Cardiac muscle cell (in vitro differentiated cells and primary cell): Measurements from ENCODE around the gene LMF2. TPM values are rescaled to one million over a fixed set of nuclear protein-coding genes. Genes with fewer than 3 reads are reported as not detected.

Source experiments
- DNase-seq, 2 donors: peaks; one replicate each; pipeline versions ENCODE4 v3.0.0 to v3.0.0-alpha.2; 2010 to 2017; ENCODE audit warnings: low read depth in 1 of 2, low spot score in 1 of 2
- H3K27ac ChIP-seq: fragments of 200-600 bp; sonication (generic); 2 replicates; pipeline ENCODE4 v1.5.1; 2016
- H3K27me3 ChIP-seq: fragments of 200-600 bp; sonication (generic); 2 replicates; pipeline ENCODE4 v1.6.0; 2016; ENCODE audit warnings: control low read depth
- H3K36me3 ChIP-seq: fragments of 200-600 bp; sonication (generic); 2 replicates; pipeline ENCODE4 v1.5.1; 2016; ENCODE audit warnings: control low read depth
- H3K4me1 ChIP-seq: fragments of 200-600 bp; sonication (generic); 2 replicates; pipeline ENCODE4 v1.8.1; 2017; ENCODE audit warnings: low read depth, mild to moderate bottlenecking, mixed run types
- H3K4me3 ChIP-seq: fragments of 200-600 bp; sonication (generic); 2 replicates; pipeline ENCODE4 v1.5.1; 2016; ENCODE audit warnings: mild to moderate bottlenecking
- H3K9me3 ChIP-seq: fragments of 200-600 bp; sonication (generic); 2 replicates; pipeline ENCODE4 v1.5.1; 2017; ENCODE audit warnings: low read depth, mild to moderate bottlenecking, control low read depth
- CTCF ChIP-seq: IDR thresholded peaks from 2 replicates; pipeline ENCODE4 v1.5.1; 2012; ENCODE audit warnings: low read depth, mild to moderate bottlenecking, low read length
- polyA plus RNA-seq: library from polyadenylated mRNA; unstranded; fragments of >200 nt; fragmentation: Nextera tagmentation; extraction: Ambion mirVana; gene quantifications from 2 replicates; pipeline ENCODE4 v1.2.1, GENCODE V29; 2016
- total RNA-seq: library from RNA; depleted of rRNA; stranded (reverse); fragments of >200 nt; gene quantifications from 2 replicates; pipeline ENCODE4 v1.2.3, GENCODE V29; 2016

LMF2 gene
- total and polyA plus RNA-seq, 2 experiments from 2014 or later = 82.9 to 91.7 TPM

DNA sequence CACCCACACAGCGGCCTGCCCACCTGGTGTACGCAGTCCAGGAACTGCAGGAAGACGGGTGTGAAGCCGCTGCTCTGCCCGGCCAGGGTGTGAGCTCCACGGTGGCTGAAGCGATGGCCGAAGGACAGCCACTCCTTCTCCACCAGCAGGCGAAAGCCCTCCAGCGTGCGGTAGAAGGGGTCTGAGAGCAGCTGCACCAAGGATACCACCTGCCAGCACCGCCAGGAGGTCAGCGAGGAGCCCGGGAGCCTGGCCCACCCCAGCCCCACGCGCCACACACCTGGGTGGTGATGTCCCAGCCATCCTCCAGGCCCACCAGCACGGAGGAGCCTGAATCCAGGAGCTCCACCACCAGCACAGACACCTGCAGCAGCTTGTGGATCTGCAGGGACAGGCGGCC is 52.3 kb downstream of the LMF2 start:
- H3K9me3 ChIP-seq = no peaks in the 10 kb centered on the region
- no peak overlapping the region for H3K4me3 ChIP-seq
- H3K4me1 ChIP-seq = no peaks in the 10 kb centered on the region
- no peak overlapping the region for H3K27ac ChIP-seq
- DNase-seq = no peak
- no peak for TF ChIP-seq CTCF
- H3K27me3 ChIP-seq = no peaks in the 10 kb centered on the region
- peaks cover 9% of the 10 kb centered on the region for H3K36me3 ChIP-seq

DNA sequence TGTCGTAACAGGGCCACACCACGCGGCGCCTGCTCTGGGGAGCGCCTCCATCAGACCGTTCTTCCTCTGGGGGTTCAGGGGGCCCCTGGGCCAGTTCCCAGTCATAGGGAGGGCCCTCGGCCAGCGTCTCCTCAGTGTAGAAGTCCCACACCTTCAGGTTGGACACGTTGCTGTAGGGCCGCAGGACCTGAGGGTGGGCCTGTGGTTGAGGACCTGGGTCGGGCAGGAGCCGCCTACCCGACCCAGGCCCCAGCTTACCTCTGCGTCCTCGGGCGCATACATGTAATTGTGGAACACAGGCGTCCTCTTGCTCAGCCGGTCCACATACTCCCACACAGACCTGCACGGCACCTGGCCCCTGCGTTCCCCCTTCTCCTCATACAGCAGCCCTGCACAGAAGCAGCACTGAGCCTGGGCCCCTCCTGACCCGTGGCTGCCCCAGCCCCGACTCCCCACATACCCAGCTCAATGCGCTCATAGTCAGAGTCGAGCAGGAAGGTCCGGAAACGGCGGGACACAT is 52.9 kb downstream of the LMF2 start:
- no peak overlapping the region for H3K4me3 ChIP-seq
- H3K36me3 ChIP-seq = peaks cover 9% of the 10 kb centered on the region
- no peak for TF ChIP-seq CTCF
- no peak overlapping the region for H3K27ac ChIP-seq
- no peaks in the 10 kb centered on the region for H3K27me3 ChIP-seq
- no peak for DNase-seq
- no peaks in the 10 kb centered on the region for H3K9me3 ChIP-seq
- no peaks in the 10 kb centered on the region for H3K4me1 ChIP-seq

Other genes starting within 250 kb of the LMF2 start
- 45.5 and 52.1 TPM in 2 replicates for gene MAPK12, start 246.0 kb downstream of the LMF2 start, total RNA-seq
- gene MAPK12, start 246.0 kb downstream of the LMF2 start, polyA plus RNA-seq = 61.5 and 67.1 TPM in 2 replicates
- 0.49 and 0.63 TPM in 2 replicates for gene MAPK11, start 237.3 kb downstream of the LMF2 start, total RNA-seq
- gene MAPK11, start 237.3 kb downstream of the LMF2 start, polyA plus RNA-seq = 0.12 TPM in 1 of 2 replicates, not detected in the other
- 142 and 195 TPM in 2 replicates for gene PLXNB2, start 200.1 kb downstream of the LMF2 start, total RNA-seq
- gene PLXNB2, start 200.1 kb downstream of the LMF2 start, polyA plus RNA-seq = 77.0 and 83.2 TPM in 2 replicates
- 7.0 and 7.9 TPM in 2 replicates for gene DENND6B, start 180.7 kb downstream of the LMF2 start, total RNA-seq
- 10.6 and 13.3 TPM in 2 replicates for gene DENND6B, start 180.7 kb downstream of the LMF2 start, polyA plus RNA-seq
- 78.6 and 88.4 TPM in 2 replicates for gene PPP6R2, start 164.4 kb downstream of the LMF2 start, total RNA-seq
- 39.8 and 41.4 TPM in 2 replicates for gene PPP6R2, start 164.4 kb downstream of the LMF2 start, polyA plus RNA-seq
- gene SBF1, start 32.7 kb downstream of the LMF2 start, total RNA-seq = 75.9 and 111 TPM in 2 replicates
- 39.1 and 47.4 TPM in 2 replicates for gene SBF1, start 32.7 kb downstream of the LMF2 start, polyA plus RNA-seq
- 0.39 and 1.6 TPM in 2 replicates for gene ADM2, start 26.2 kb downstream of the LMF2 start, total RNA-seq
- gene ADM2, start 26.2 kb downstream of the LMF2 start, polyA plus RNA-seq = 0.10 TPM in 1 of 2 replicates, not detected in the other
- gene MIOX, start 20.8 kb downstream of the LMF2 start, total RNA-seq = not detected in 2 replicates
- not detected in 2 replicates for gene MIOX, start 20.8 kb downstream of the LMF2 start, polyA plus RNA-seq
- 50.3 and 55.0 TPM in 2 replicates for gene NCAPH2, start 522 bp upstream of the LMF2 start, total RNA-seq
- 47.0 and 59.4 TPM in 2 replicates for gene NCAPH2, start 522 bp upstream of the LMF2 start, polyA plus RNA-seq
- 4.1 TPM in 1 of 2 replicates, not detected in the other for gene SCO2, start 17.9 kb upstream of the LMF2 start, total RNA-seq
- 0.84 and 10.5 TPM in 2 replicates for gene SCO2, start 17.9 kb upstream of the LMF2 start, polyA plus RNA-seq
- 2.6 and 7.8 TPM in 2 replicates for gene TYMP, start 22.3 kb upstream of the LMF2 start, total RNA-seq
- 10.0 and 17.7 TPM in 2 replicates for gene TYMP, start 22.3 kb upstream of the LMF2 start, polyA plus RNA-seq
- 0.07 and 0.18 TPM in 2 replicates for gene KLHDC7B, start 38.2 kb upstream of the LMF2 start, total RNA-seq
- gene KLHDC7B, start 38.2 kb upstream of the LMF2 start, polyA plus RNA-seq = 0.45 TPM in 1 of 2 replicates, not detected in the other
- gene SYCE3, start 55.2 kb upstream of the LMF2 start, total RNA-seq = not detected in 2 replicates
- 3.8 TPM in 1 of 2 replicates, not detected in the other for gene SYCE3, start 55.2 kb upstream of the LMF2 start, polyA plus RNA-seq
- 25.7 and 39.1 TPM in 2 replicates for gene CPT1B, start 70.7 kb upstream of the LMF2 start, total RNA-seq
- 53.1 and 58.7 TPM in 2 replicates for gene CPT1B, start 70.7 kb upstream of the LMF2 start, polyA plus RNA-seq
- 54.6 and 73.4 TPM in 2 replicates for gene CHKB, start 75.1 kb upstream of the LMF2 start, total RNA-seq
- 100 and 134 TPM in 2 replicates for gene CHKB, start 75.1 kb upstream of the LMF2 start, polyA plus RNA-seq
- gene MAPK8IP2, start 93.1 kb upstream of the LMF2 start, total RNA-seq = 1.7 and 2.4 TPM in 2 replicates
- gene MAPK8IP2, start 93.1 kb upstream of the LMF2 start, polyA plus RNA-seq = 0.35 and 0.42 TPM in 2 replicates
- 53.1 and 58.1 TPM in 2 replicates for gene ARSA, start 120.5 kb upstream of the LMF2 start, total RNA-seq
- gene ARSA, start 120.5 kb upstream of the LMF2 start, polyA plus RNA-seq = 16.4 and 16.8 TPM in 2 replicates
- 10.9 and 14.4 TPM in 2 replicates for gene SHANK3, start 165.1 kb upstream of the LMF2 start, total RNA-seq
- gene SHANK3, start 165.1 kb upstream of the LMF2 start, polyA plus RNA-seq = 3.3 and 4.1 TPM in 2 replicates
- 0.07 and 0.77 TPM in 2 replicates for gene ACR, start 230.5 kb upstream of the LMF2 start, total RNA-seq
- not detected in 2 replicates for gene ACR, start 230.5 kb upstream of the LMF2 start, polyA plus RNA-seq